WTC11 (cell line): Measurements from ENCODE around the gene OSBPL6. TPM values are rescaled to one million over a fixed set of nuclear protein-coding genes. Genes with fewer than 3 reads are reported as not detected.

Experiments
- CDX4 ChIP-seq: fragments of 250-450 bp; sonication (Bioruptor Pico); IDR thresholded peaks from 2 replicates; pipeline ENCODE4 v1.9.0; 2021; ENCODE audit warnings: moderate library complexity, mild to moderate bottlenecking, inconsistent platforms, borderline replicate concordance
- CREM ChIP-seq: sonication (generic); formaldehyde crosslinking; IDR thresholded peaks from 2 replicates; pipeline ENCODE4 v1.8.1; 2022; ENCODE audit warnings: mild to moderate bottlenecking, missing genetic modification reagents, moderate library complexity
- ETV6 ChIP-seq: sonication (generic); formaldehyde crosslinking; IDR thresholded peaks from 2 replicates; pipeline ENCODE4 v1.8.1; 2022; ENCODE audit warnings: mild to moderate bottlenecking, missing genetic modification reagents
- FOXP1 ChIP-seq: sonication (generic); formaldehyde crosslinking; IDR thresholded peaks from 2 replicates; pipeline ENCODE4 v1.8.0; 2022; ENCODE audit warnings: missing genetic modification reagents, mild to moderate bottlenecking, moderate library complexity, borderline replicate concordance
- NFYB ChIP-seq: sonication (generic); formaldehyde crosslinking; conservative IDR thresholded peaks from 2 replicates; pipeline ENCODE4 v1.8.0; 2022; ENCODE audit warnings: low read depth, missing genetic modification reagents
- NR1H2 ChIP-seq: sonication (generic); formaldehyde crosslinking; IDR thresholded peaks from 2 replicates; pipeline ENCODE4 v1.9.0; 2021; ENCODE audit warnings: mild to moderate bottlenecking, moderate library complexity, missing genetic modification reagents
- OVOL2 ChIP-seq: fragments of 250-450 bp; sonication (Bioruptor Pico); IDR thresholded peaks from 2 replicates; pipeline ENCODE4 v1.9.0; 2021; ENCODE audit warnings: mild to moderate bottlenecking, borderline replicate concordance
- PRRX2 ChIP-seq: fragments of 250-450 bp; sonication (Bioruptor Pico); IDR thresholded peaks from 2 replicates; pipeline ENCODE4 v1.8.0; 2021; ENCODE audit warnings: mild to moderate bottlenecking
- RORB ChIP-seq: fragments of 250-450 bp; sonication (Bioruptor Pico); IDR thresholded peaks from 2 replicates; pipeline ENCODE4 v1.9.0; 2021; ENCODE audit warnings: mild to moderate bottlenecking
- TEAD1 ChIP-seq: sonication (generic); formaldehyde crosslinking; IDR thresholded peaks from 2 replicates; pipeline ENCODE4 v1.8.0; 2022; ENCODE audit warnings: mild to moderate bottlenecking, missing genetic modification reagents
- TEAD4 ChIP-seq: sonication (generic); formaldehyde crosslinking; IDR thresholded peaks from 2 replicates; pipeline ENCODE4 v1.8.0; 2022; ENCODE audit warnings: mild to moderate bottlenecking, missing genetic modification reagents
- ZBTB43 ChIP-seq: sonication (generic); formaldehyde crosslinking; IDR thresholded peaks from 2 replicates; pipeline ENCODE4 v1.8.1; 2023; ENCODE audit warnings: mild to moderate bottlenecking, missing genetic modification reagents
- ZMAT4 ChIP-seq: fragments of 250-450 bp; sonication (Bioruptor Pico); IDR thresholded peaks from 2 replicates; pipeline ENCODE4 v1.9.0; 2021; ENCODE audit warnings: mild to moderate bottlenecking
- ZNF263 ChIP-seq: sonication (generic); formaldehyde crosslinking; IDR thresholded peaks from 2 replicates; pipeline ENCODE4 v1.8.1; 2022; ENCODE audit warnings: low read depth, mild to moderate bottlenecking, moderate library complexity, missing genetic modification reagents
- total RNA-seq: library from RNA; stranded (reverse); gene quantifications from 3 replicates; pipeline ENCODE4 v1.2.3, GENCODE V29; 2021
- TF ChIP-seq, protein P1 (sequence below): sonication (generic); formaldehyde crosslinking; IDR thresholded peaks from 2 replicates; pipeline ENCODE4 v1.8.1; 2023; ENCODE audit warnings: mild to moderate bottlenecking, missing genetic modification reagents, borderline replicate concordance
- TF ChIP-seq, protein P2 (sequence below): fragments of 250-450 bp; sonication (Bioruptor Pico); IDR thresholded peaks from 2 replicates; pipeline ENCODE4 v1.8.0; 2021; ENCODE audit warnings: mild to moderate bottlenecking
- TF ChIP-seq, protein P3 (sequence below): sonication (generic); formaldehyde crosslinking; IDR thresholded peaks from 2 replicates; pipeline ENCODE4 v1.8.0; 2023; ENCODE audit warnings: missing genetic modification reagents
- TF ChIP-seq, protein P4 (sequence below): sonication (generic); formaldehyde crosslinking; IDR thresholded peaks from 2 replicates; pipeline ENCODE4 v1.8.0; 2022; ENCODE audit warnings: mild to moderate bottlenecking, missing genetic modification reagents
- TF ChIP-seq, protein P5 (sequence below): sonication (generic); formaldehyde crosslinking; IDR thresholded peaks from 2 replicates; pipeline ENCODE4 v1.8.1; 2022; ENCODE audit warnings: missing genetic modification reagents, borderline replicate concordance

The OSBPL6 gene
- total RNA-seq, 1 experiment from 2014 or later: 9.2 TPM

DNA sequence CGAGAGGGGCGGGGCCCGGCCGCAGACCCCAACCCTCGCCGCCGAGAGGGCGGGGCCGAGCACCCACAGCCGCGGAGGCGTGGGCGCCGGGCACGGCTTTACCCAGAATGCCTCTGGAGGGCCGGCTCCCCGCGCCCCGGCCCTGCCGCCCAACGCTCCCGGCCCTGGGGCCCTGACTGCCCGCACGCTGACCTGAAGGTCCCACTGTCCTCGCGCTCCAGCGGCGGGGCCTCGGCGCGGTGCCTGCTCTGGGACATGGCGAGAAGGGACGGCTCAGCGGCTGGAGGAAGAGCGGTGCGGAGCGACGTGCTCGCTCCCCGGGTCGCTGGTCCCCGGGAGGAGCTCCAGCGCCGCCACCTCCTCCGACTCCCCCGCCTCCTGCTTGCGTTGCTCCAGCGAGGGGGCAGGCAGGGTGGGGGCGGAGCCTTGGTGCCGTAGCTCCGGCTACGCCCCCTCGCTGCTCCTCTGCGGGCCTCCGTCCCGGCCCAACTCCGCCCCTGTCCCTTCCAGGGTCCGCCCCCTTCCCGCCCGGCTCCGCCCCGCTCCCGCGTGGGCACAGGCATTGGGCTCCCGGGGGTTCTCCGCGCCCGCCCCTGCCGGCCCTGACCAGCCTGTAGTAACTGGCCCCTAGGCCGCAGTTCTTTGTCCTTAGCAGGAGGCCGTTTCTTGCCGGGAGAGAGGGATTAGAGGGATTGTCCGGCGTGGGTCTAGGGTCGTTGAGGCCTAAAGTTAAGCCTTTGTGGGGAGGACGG is 256.6 kb downstream of the OSBPL6 start, which contains the start of the genes PJVK and PRKRA (continued):
- TF ChIP-seq, protein P1, sequence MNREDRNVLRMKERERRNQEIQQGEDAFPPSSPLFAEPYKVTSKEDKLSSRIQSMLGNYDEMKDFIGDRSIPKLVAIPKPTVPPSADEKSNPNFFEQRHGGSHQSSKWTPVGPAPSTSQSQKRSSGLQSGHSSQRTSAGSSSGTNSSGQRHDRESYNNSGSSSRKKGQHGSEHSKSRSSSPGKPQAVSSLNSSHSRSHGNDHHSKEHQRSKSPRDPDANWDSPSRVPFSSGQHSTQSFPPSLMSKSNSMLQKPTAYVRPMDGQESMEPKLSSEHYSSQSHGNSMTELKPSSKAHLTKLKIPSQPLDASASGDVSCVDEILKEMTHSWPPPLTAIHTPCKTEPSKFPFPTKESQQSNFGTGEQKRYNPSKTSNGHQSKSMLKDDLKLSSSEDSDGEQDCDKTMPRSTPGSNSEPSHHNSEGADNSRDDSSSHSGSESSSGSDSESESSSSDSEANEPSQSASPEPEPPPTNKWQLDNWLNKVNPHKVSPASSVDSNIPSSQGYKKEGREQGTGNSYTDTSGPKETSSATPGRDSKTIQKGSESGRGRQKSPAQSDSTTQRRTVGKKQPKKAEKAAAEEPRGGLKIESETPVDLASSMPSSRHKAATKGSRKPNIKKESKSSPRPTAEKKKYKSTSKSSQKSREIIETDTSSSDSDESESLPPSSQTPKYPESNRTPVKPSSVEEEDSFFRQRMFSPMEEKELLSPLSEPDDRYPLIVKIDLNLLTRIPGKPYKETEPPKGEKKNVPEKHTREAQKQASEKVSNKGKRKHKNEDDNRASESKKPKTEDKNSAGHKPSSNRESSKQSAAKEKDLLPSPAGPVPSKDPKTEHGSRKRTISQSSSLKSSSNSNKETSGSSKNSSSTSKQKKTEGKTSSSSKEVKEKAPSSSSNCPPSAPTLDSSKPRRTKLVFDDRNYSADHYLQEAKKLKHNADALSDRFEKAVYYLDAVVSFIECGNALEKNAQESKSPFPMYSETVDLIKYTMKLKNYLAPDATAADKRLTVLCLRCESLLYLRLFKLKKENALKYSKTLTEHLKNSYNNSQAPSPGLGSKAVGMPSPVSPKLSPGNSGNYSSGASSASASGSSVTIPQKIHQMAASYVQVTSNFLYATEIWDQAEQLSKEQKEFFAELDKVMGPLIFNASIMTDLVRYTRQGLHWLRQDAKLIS: peak; percentile 80; the same call in 1 of the 2 replicates
- no peak for TF ChIP-seq NFYB (CRISPR knock-in tag)
- TF ChIP-seq, protein P2, sequence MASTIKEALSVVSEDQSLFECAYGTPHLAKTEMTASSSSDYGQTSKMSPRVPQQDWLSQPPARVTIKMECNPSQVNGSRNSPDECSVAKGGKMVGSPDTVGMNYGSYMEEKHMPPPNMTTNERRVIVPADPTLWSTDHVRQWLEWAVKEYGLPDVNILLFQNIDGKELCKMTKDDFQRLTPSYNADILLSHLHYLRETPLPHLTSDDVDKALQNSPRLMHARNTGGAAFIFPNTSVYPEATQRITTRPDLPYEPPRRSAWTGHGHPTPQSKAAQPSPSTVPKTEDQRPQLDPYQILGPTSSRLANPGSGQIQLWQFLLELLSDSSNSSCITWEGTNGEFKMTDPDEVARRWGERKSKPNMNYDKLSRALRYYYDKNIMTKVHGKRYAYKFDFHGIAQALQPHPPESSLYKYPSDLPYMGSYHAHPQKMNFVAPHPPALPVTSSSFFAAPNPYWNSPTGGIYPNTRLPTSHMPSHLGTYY (CRISPR knock-in tag): peak; percentile 57; the same call in 1 of the 2 replicates
- TF ChIP-seq RORB (CRISPR knock-in tag): no peak
- no peak for TF ChIP-seq PRRX2 (CRISPR knock-in tag)
- no peak for TF ChIP-seq TEAD4 (CRISPR knock-in tag)
- TF ChIP-seq, protein P3, sequence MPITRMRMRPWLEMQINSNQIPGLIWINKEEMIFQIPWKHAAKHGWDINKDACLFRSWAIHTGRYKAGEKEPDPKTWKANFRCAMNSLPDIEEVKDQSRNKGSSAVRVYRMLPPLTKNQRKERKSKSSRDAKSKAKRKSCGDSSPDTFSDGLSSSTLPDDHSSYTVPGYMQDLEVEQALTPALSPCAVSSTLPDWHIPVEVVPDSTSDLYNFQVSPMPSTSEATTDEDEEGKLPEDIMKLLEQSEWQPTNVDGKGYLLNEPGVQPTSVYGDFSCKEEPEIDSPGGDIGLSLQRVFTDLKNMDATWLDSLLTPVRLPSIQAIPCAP: 0 out of 2 replicates have a peak, but pooled peaks have one; percentile 37
- peak; percentile 66; the same call in 1 of the 2 replicates for TF ChIP-seq FOXP1
- TF ChIP-seq CDX4: no peak
- TF ChIP-seq ZBTB43: peak; percentile 29; the same call in 1 of the 2 replicates
- TF ChIP-seq, protein P4, sequence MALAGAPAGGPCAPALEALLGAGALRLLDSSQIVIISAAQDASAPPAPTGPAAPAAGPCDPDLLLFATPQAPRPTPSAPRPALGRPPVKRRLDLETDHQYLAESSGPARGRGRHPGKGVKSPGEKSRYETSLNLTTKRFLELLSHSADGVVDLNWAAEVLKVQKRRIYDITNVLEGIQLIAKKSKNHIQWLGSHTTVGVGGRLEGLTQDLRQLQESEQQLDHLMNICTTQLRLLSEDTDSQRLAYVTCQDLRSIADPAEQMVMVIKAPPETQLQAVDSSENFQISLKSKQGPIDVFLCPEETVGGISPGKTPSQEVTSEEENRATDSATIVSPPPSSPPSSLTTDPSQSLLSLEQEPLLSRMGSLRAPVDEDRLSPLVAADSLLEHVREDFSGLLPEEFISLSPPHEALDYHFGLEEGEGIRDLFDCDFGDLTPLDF: no peak
- peak; percentile 73 for TF ChIP-seq CREM (CRISPR knock-in tag)
- no peak for TF ChIP-seq OVOL2
- TF ChIP-seq ETV6: peak; percentile 30; the same call in 1 of the 2 replicates
- no peak for TF ChIP-seq NR1H2
- TF ChIP-seq, protein P5, sequence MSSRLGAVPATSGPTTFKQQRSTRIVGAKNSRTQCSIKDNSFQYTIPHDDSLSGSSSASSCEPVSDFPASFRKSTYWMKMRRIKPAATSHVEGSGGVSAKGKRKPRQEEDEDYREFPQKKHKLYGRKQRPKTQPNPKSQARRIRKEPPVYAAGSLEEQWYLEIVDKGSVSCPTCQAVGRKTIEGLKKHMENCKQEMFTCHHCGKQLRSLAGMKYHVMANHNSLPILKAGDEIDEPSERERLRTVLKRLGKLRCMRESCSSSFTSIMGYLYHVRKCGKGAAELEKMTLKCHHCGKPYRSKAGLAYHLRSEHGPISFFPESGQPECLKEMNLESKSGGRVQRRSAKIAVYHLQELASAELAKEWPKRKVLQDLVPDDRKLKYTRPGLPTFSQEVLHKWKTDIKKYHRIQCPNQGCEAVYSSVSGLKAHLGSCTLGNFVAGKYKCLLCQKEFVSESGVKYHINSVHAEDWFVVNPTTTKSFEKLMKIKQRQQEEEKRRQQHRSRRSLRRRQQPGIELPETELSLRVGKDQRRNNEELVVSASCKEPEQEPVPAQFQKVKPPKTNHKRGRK (CRISPR knock-in tag): 0 out of 2 replicates have a peak, but pooled peaks have one; percentile 15
- peak; percentile 21; the same call in 1 of the 2 replicates for TF ChIP-seq TEAD1 (CRISPR knock-in tag)
- TF ChIP-seq ZNF263 (CRISPR knock-in tag): peak; percentile 15; the same call in 1 of the 2 replicates
- peak; percentile 64; the same call in 1 of the 2 replicates for TF ChIP-seq ZMAT4 (CRISPR knock-in tag)
- TF ChIP-seq, all 79 proteins: peak for 26
